ENCODE data around the gene ZFR. TPM values are rescaled to one million over a fixed set of nuclear protein-coding genes. Genes with fewer than 3 reads are reported as not detected.
A peak's percentile ranks its signal among the peaks of the same experiment; 100 is the strongest.
"Not testable (repeated sequence)": the region's sequence is repeated elsewhere in the genome, so short reads cannot be mapped to it uniquely, and the experiment has no call there.

The ZFR gene
- total RNA-seq, 4 donors from 2014 or later = 76.4 to 98.4 (median 84.7) TPM

DNA sequence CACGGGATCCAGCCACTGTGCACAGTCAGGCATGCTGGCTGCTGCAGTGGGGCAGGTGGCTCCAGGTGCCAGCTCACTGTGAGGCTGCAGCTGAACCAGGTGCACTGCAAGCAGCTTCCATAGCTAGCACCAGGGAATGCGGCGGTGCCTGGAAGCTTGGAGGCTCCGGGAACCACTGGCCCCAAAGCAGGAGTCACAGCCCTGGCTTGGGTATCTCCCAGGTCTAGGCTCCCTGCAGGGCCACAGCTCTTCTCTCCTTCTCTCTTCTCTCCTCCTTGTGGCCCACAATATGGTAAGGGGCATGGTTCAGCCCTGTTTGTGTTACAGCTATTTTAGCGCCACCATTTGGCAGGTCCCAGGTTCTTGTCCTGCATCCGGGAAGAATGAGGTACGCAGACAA is 125.1 kb downstream of the ZFR start:
- TF ChIP-seq, protein P1, sequence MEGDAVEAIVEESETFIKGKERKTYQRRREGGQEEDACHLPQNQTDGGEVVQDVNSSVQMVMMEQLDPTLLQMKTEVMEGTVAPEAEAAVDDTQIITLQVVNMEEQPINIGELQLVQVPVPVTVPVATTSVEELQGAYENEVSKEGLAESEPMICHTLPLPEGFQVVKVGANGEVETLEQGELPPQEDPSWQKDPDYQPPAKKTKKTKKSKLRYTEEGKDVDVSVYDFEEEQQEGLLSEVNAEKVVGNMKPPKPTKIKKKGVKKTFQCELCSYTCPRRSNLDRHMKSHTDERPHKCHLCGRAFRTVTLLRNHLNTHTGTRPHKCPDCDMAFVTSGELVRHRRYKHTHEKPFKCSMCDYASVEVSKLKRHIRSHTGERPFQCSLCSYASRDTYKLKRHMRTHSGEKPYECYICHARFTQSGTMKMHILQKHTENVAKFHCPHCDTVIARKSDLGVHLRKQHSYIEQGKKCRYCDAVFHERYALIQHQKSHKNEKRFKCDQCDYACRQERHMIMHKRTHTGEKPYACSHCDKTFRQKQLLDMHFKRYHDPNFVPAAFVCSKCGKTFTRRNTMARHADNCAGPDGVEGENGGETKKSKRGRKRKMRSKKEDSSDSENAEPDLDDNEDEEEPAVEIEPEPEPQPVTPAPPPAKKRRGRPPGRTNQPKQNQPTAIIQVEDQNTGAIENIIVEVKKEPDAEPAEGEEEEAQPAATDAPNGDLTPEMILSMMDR (IDR thresholded peaks at IDR 0.05) = no peak
- DNase-seq (ENCODE audit: low spot score) (no peak), ATAC-seq (ENCODE audit: low FRiP score) (no peak)

GRCh38 chr5:32317041-32317440 is 127.5 kb downstream of the ZFR start:
- no peak for ATAC-seq (ENCODE audit: low FRiP score)
- TF ChIP-seq, protein P1 (IDR thresholded peaks at IDR 0.05) = no peak
- DNase-seq (ENCODE audit: low spot score) = no peak

DNA sequence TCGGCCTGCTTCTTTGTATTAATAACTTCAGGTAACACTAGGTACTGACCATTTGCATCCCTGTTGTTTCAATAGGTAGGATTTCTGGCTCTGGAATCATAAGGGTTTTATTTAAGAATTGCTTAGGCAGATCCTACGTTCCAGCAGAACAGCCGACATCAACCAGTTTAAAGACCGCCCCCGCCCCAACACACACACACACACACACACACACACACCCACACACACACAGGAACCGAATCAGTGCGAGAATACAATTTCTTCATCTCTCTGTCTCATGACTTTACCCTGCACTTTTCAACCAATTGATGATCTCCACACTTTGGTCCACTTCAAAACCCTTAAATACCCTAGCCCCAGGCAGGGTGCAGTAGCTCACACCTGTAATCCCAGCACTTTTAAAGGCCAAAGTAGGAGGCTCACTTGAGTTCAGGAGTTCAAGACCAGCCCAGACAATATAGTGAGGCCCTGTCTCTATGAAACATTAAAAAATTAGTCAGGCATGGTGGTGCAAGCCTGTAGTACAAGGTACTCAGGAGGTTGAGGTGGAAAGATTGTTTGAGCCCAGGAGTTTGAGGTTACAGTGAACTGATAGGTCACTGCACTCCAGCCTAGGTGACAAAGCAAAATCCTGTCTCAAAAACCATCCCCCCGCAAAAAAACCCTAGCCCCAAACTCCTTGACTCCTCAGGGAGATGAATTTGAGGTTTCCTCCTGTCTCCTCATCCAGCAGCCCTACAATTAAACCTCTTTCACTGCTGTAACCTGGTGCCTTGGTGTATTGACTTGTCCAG is 129.1 kb downstream of the ZFR start:
- ATAC-seq (ENCODE audit: low FRiP score) (no peak), DNase-seq (ENCODE audit: low spot score) (no peak)
- TF ChIP-seq, protein P1 (IDR thresholded peaks at IDR 0.05) = no peak

GRCh38 chr5:32314658-32315057 is 129.9 kb downstream of the ZFR start:
- DNase-seq (ENCODE audit: low spot score) (no peak), ATAC-seq (ENCODE audit: low FRiP score) (no peak)
- TF ChIP-seq, protein P1 (IDR thresholded peaks at IDR 0.05) = no peak

- not testable (repeated sequence) for ATAC-seq (ENCODE audit: low FRiP score); DNase-seq (ENCODE audit: low spot score)
These were observed 130.4 kb downstream of the ZFR start for GRCh38 chr5:32314152-32314488.

- TF ChIP-seq, protein P1 (IDR thresholded peaks at IDR 0.05) = no peak
These were observed 131.8 kb downstream of the ZFR start, which contains the start of gene MTMR12 for GRCh38 chr5:32312595-32313332. Gene MTMR12, minus strand, starts transcription at chr5:32312939. Its CDS starts 101 bp downstream, at chr5:32312838.

GRCh38 chr5:32312197-32312594 is 132.3 kb downstream of the ZFR start:
- ATAC-seq (ENCODE audit: low FRiP score) = peak; percentile 66
- TF ChIP-seq, protein P1 (IDR thresholded peaks at IDR 0.05) = no peak
- DNase-seq (ENCODE audit: low spot score) = peak; percentile 50

More at GRCh38 chr5:32312595-32313332, 131.8 kb downstream of the ZFR start, which contains the start of gene MTMR12:
- ATAC-seq (ENCODE audit: low FRiP score) (peak; percentile 97), DNase-seq (ENCODE audit: low spot score) (peak; percentile 96)

Measured in omental fat pad (tissue), 4 donors.